ENCODE results near the gene GNB1L.
"Not testable (repeated sequence)": the region's sequence is repeated elsewhere in the genome, so short reads cannot be mapped to it uniquely, and the experiment has no call there.

Gene GNB1L

GRCh38 chr22:19793661-19794310 lies 60.9 kb downstream of the GNB1L start:
- DNase-seq (ENCODE audit: low spot score): no peak

GRCh38 chr22:19793161-19793560 lies 61.5 kb downstream of the GNB1L start:
- no peak for DNase-seq (ENCODE audit: low spot score)

GRCh38 chr22:19792383-19792896 lies 62.2 kb downstream of the GNB1L start:
- DNase-seq (ENCODE audit: low spot score): not testable (repeated sequence)

GRCh38 chr22:19791894-19792293 lies 62.8 kb downstream of the GNB1L start:
- DNase-seq (ENCODE audit: low spot score): no peak

- no peak for DNase-seq (ENCODE audit: low spot score)
Measured at GRCh38 chr22:19791243-19791642, 63.4 kb downstream of the GNB1L start.

- no peak for DNase-seq (ENCODE audit: low spot score)
Measured at GRCh38 chr22:19789828-19790227, 64.8 kb downstream of the GNB1L start.

- DNase-seq (ENCODE audit: low spot score): no peak
Measured at GRCh38 chr22:19789406-19789805, 65.3 kb downstream of the GNB1L start.

- no peak for DNase-seq (ENCODE audit: low spot score)
Measured at GRCh38 chr22:19788661-19789225, 65.9 kb downstream of the GNB1L start.

- no peak for DNase-seq (ENCODE audit: low spot score)
Measured at GRCh38 chr22:19787849-19788141, 66.9 kb downstream of the GNB1L start.

GRCh38 chr22:19786959-19787848 lies 67.5 kb downstream of the GNB1L start:
- no peak for DNase-seq (ENCODE audit: low spot score)

- no peak for DNase-seq (ENCODE audit: low spot score)
Measured at GRCh38 chr22:19786264-19786585, 68.4 kb downstream of the GNB1L start.

- DNase-seq (ENCODE audit: low spot score): no peak
Measured at GRCh38 chr22:19785461-19786263, 69.0 kb downstream of the GNB1L start.

- no peak for DNase-seq (ENCODE audit: low spot score)
Measured at GRCh38 chr22:19784384-19785175, 70.1 kb downstream of the GNB1L start.

- no peak for DNase-seq (ENCODE audit: low spot score)
Measured at GRCh38 chr22:19783586-19784383, 70.9 kb downstream of the GNB1L start.

- no peak for DNase-seq (ENCODE audit: low spot score)
Measured at GRCh38 chr22:19782533-19782932, 72.1 kb downstream of the GNB1L start.

GRCh38 chr22:19779685-19780268 lies 74.9 kb downstream of the GNB1L start:
- no peak for DNase-seq (ENCODE audit: low spot score)

- DNase-seq (ENCODE audit: low spot score): no peak
Measured at GRCh38 chr22:19779011-19779421, 75.7 kb downstream of the GNB1L start.

- DNase-seq (ENCODE audit: low spot score): not testable (repeated sequence)
Measured at GRCh38 chr22:19777192-19777591, 77.5 kb downstream of the GNB1L start.

GRCh38 chr22:19776433-19777031 lies 78.1 kb downstream of the GNB1L start:
- no peak for DNase-seq (ENCODE audit: low spot score)

All from AG08396 (cell line).